Putamen (tissue), 1 donor: ENCODE results near the gene KLHL8.
"Not testable (repeated sequence)": the region's sequence is repeated elsewhere in the genome, so short reads cannot be mapped to it uniquely, and the experiment has no call there.

Experiments used
- DNase-seq: peaks from one replicate; pipeline ENCODE4 v3.0.0-alpha.2; 2016; ENCODE audit warnings: low spot score

Gene KLHL8

GRCh38 chr4:87228262-87228860, 7.9 kb upstream of the KLHL8 start:
- DNase-seq = no peak

GRCh38 chr4:87227751-87228151, 7.3 kb upstream of the KLHL8 start:
- no peak for DNase-seq

- DNase-seq = no peak
Measured at GRCh38 chr4:87225936-87226335, 5.5 kb upstream of the KLHL8 start.

GRCh38 chr4:87224141-87224923, 3.9 kb upstream of the KLHL8 start:
- DNase-seq = no peak

GRCh38 chr4:87219632-87220093, 755 bp downstream of the KLHL8 start:
- peak; percentile 38 for DNase-seq

- not testable (repeated sequence) for DNase-seq
Measured at GRCh38 chr4:87217235-87217763, 3.1 kb downstream of the KLHL8 start.

GRCh38 chr4:87216469-87216868, 3.9 kb downstream of the KLHL8 start:
- DNase-seq = no peak

- DNase-seq = no peak
Measured at GRCh38 chr4:87213421-87214075, 6.9 kb downstream of the KLHL8 start.

- DNase-seq = no peak
Measured at GRCh38 chr4:87211249-87211952, 9.0 kb downstream of the KLHL8 start.

- DNase-seq = no peak
Measured at GRCh38 chr4:87209696-87210095, 10.7 kb downstream of the KLHL8 start.

- DNase-seq = no peak
Measured at GRCh38 chr4:87209182-87209581, 11.2 kb downstream of the KLHL8 start.

- no peak for DNase-seq
Measured at GRCh38 chr4:87204559-87204958, 15.9 kb downstream of the KLHL8 start.

GRCh38 chr4:87196927-87197326, 23.5 kb downstream of the KLHL8 start:
- no peak for DNase-seq

- DNase-seq = no peak
Measured at GRCh38 chr4:87196146-87196545, 24.3 kb downstream of the KLHL8 start.

- DNase-seq = no peak
Measured at GRCh38 chr4:87193958-87194675, 26.3 kb downstream of the KLHL8 start.

- no peak for DNase-seq
Measured at GRCh38 chr4:87192145-87192919, 28.1 kb downstream of the KLHL8 start.

- DNase-seq = no peak
Measured at GRCh38 chr4:87188932-87189331, 31.5 kb downstream of the KLHL8 start.

- no peak for DNase-seq
Measured at GRCh38 chr4:87188048-87188447, 32.4 kb downstream of the KLHL8 start.

- DNase-seq = no peak
Measured at GRCh38 chr4:87185146-87185870, 35.1 kb downstream of the KLHL8 start.

GRCh38 chr4:87180767-87181166, 39.7 kb downstream of the KLHL8 start:
- no peak for DNase-seq
